RKO (cell line): ENCODE measurements around the gene NLRP10.
"Not testable (repeated sequence)": the region's sequence is repeated elsewhere in the genome, so short reads cannot be mapped to it uniquely, and the experiment has no call there.

Experiments used
- DNase-seq: peaks from one replicate; pipeline ENCODE4 v3.0.0-alpha.2; 2016; ENCODE audit warnings: low spot score

The NLRP10 gene

GRCh38 chr11:7965386-7965785 is at the start of gene NLRP10:
TSS of gene NLRP10 (minus strand) at chr11:7965447. CDS start at chr11:7963495, 1,952 bp downstream.
- DNase-seq, result no peak

GRCh38 chr11:8013833-8014232 is 48.6 kb upstream of the NLRP10 start:
- DNase-seq, result no peak

GRCh38 chr11:8011981-8012444 is 46.8 kb upstream of the NLRP10 start:
- DNase-seq, result peak; percentile 26

GRCh38 chr11:8011371-8011770 is 46.1 kb upstream of the NLRP10 start:
- DNase-seq, result no peak

- DNase-seq, result no peak
Measured at GRCh38 chr11:8009856-8010255, 44.6 kb upstream of the NLRP10 start.

- no peak for DNase-seq
Measured at GRCh38 chr11:8008212-8008611, 43.0 kb upstream of the NLRP10 start.

- peak; percentile 72 for DNase-seq
Measured at GRCh38 chr11:8006349-8006977, 41.2 kb upstream of the NLRP10 start.

- DNase-seq, result no peak
Measured at GRCh38 chr11:8005556-8005955, 40.3 kb upstream of the NLRP10 start.

- DNase-seq, result no peak
Measured at GRCh38 chr11:8004008-8004407, 38.8 kb upstream of the NLRP10 start.

- DNase-seq, result no peak
Measured at GRCh38 chr11:8003187-8003586, 37.9 kb upstream of the NLRP10 start.

- DNase-seq, result no peak
Measured at GRCh38 chr11:8002676-8003075, 37.4 kb upstream of the NLRP10 start.

- no peak for DNase-seq
Measured at GRCh38 chr11:8000390-8000789, 35.1 kb upstream of the NLRP10 start.

- no peak for DNase-seq
Measured at GRCh38 chr11:7999795-8000194, 34.5 kb upstream of the NLRP10 start.

GRCh38 chr11:7994581-7995278 is 29.5 kb upstream of the NLRP10 start:
- DNase-seq, result no peak

GRCh38 chr11:7987560-7987883 is 22.3 kb upstream of the NLRP10 start:
- DNase-seq, result not testable (repeated sequence)

GRCh38 chr11:7986768-7987559 is 21.7 kb upstream of the NLRP10 start, which contains the start of gene EIF3F:
TSS of gene EIF3F (plus strand) at chr11:7987337. CDS start at chr11:7987353, 16 bp downstream.
- peak; percentile 99 for DNase-seq

GRCh38 chr11:7983832-7984590 is 18.8 kb upstream of the NLRP10 start:
- no peak for DNase-seq

- DNase-seq, result no peak
Measured at GRCh38 chr11:7982582-7983119, 17.4 kb upstream of the NLRP10 start.

GRCh38 chr11:7981619-7982157 is 16.4 kb upstream of the NLRP10 start:
- no peak for DNase-seq

GRCh38 chr11:7977232-7977917 is 12.1 kb upstream of the NLRP10 start:
- DNase-seq, result peak; percentile 18

GRCh38 chr11:7974668-7975067 is 9.4 kb upstream of the NLRP10 start:
- DNase-seq, result no peak
